ENCODE measurements around the gene TRIO.

Gene TRIO

GRCh38 chr5:14121552-14121951 lies 21.6 kb upstream of the TRIO start:
- DNase-seq (ENCODE audit: low read depth, low spot score): no peak

GRCh38 chr5:14122089-14122488 lies 21.1 kb upstream of the TRIO start:
- H3K27ac ChIP-seq: no peak overlapping the region
- no peak for DNase-seq (ENCODE audit: low read depth, low spot score)

More at GRCh38 chr5:14121552-14121951, 21.6 kb upstream of the TRIO start:
- no peak overlapping the region for H3K27ac ChIP-seq

GRCh38 chr5:14123551-14123950 lies 19.6 kb upstream of the TRIO start:
- H3K27ac ChIP-seq: no peak overlapping the region
- no peak for DNase-seq (ENCODE audit: low read depth, low spot score)

- DNase-seq (ENCODE audit: low read depth, low spot score): no peak
- no peak overlapping the region for H3K27ac ChIP-seq
These were observed 19.1 kb upstream of the TRIO start for GRCh38 chr5:14123974-14124482.

GRCh38 chr5:14125262-14125661 lies 17.9 kb upstream of the TRIO start:
- H3K27ac ChIP-seq: no peak overlapping the region

GRCh38 chr5:14127587-14127986 lies 15.6 kb upstream of the TRIO start:
- H3K27ac ChIP-seq: no peak overlapping the region
- no peak for DNase-seq (ENCODE audit: low read depth, low spot score)

More at GRCh38 chr5:14125262-14125661, 17.9 kb upstream of the TRIO start:
- no peak for DNase-seq (ENCODE audit: low read depth, low spot score)

- DNase-seq (ENCODE audit: low read depth, low spot score): no peak
These were observed 15.1 kb upstream of the TRIO start for GRCh38 chr5:14128079-14128478.

GRCh38 chr5:14129123-14129522 lies 14.0 kb upstream of the TRIO start:
- H3K27ac ChIP-seq: no peak overlapping the region
- no peak for DNase-seq (ENCODE audit: low read depth, low spot score)

More at GRCh38 chr5:14128079-14128478, 15.1 kb upstream of the TRIO start:
- H3K27ac ChIP-seq: no peak overlapping the region

GRCh38 chr5:14131855-14132503 lies 11.2 kb upstream of the TRIO start:
- no peak overlapping the region for H3K27ac ChIP-seq
- DNase-seq (ENCODE audit: low read depth, low spot score): no peak

DNA sequence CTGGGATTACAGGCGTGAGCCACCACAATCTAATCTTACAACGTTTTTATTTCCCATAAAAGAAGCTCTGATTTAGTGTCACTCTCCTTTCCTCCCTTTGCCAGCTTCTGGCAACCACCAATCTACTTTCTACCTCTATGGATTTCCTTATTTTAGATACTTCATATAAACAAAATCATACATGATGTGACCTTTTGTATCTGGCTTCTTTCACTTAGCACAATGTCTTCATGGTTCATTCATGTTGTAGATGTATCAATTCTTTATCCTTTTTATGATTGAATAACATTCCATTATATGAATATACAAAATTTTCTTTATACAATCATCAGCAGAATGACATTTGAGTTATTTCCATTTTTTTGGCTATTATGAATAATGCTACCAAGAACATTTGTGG lies 9.7 kb upstream of the TRIO start:
- DNase-seq (ENCODE audit: low read depth, low spot score): no peak
- H3K27ac ChIP-seq: no peak overlapping the region

DNA sequence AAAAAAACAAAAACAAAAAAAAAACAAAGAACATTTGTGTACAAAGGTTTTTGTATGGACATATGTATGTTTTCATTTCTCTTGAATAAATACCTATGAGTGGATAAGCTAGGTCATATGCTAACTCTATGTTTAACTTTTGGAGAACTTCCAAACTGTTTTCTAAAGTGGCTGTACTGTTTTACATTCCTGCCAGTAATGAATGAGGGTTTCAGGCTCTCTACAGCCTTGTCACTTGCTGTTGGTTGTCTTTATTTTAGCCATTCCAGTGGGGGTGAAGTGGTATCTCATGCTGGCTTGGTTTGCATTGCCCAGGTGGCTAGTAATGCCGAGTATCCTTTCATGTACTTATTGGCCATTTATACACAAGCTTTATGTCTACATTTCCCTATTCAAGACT lies 9.1 kb upstream of the TRIO start:
- no peak overlapping the region for H3K27ac ChIP-seq
- DNase-seq (ENCODE audit: low read depth, low spot score): no peak

DNA sequence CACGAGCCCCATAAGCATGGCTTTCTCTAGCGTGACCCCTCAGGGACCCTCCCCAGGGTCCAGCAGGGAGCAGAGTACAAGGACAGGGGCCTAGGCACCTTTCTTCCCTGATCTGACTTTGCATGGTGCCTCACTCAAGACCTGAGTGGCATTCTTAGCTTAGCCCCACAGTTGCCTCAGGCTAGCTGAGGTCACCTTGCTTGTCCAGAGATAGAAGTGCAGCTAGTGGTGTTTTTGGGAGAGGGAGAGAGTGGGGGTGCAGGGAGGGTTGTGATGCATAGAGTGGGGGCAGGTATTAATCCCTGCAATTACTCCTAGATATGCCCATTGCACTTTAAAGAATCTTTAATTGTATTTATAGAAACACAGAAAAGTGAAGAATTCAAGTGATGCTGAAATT lies 8.4 kb upstream of the TRIO start:
- H3K27ac ChIP-seq: no peak overlapping the region
- no peak for DNase-seq (ENCODE audit: low read depth, low spot score)

- DNase-seq (ENCODE audit: low read depth, low spot score): no peak
These were observed 7.5 kb upstream of the TRIO start for GRCh38 chr5:14135621-14136020.

GRCh38 chr5:14136228-14136627 lies 6.9 kb upstream of the TRIO start:
- no peak for DNase-seq (ENCODE audit: low read depth, low spot score)

More at GRCh38 chr5:14135621-14136020, 7.5 kb upstream of the TRIO start:
- no peak overlapping the region for H3K27ac ChIP-seq

DNA sequence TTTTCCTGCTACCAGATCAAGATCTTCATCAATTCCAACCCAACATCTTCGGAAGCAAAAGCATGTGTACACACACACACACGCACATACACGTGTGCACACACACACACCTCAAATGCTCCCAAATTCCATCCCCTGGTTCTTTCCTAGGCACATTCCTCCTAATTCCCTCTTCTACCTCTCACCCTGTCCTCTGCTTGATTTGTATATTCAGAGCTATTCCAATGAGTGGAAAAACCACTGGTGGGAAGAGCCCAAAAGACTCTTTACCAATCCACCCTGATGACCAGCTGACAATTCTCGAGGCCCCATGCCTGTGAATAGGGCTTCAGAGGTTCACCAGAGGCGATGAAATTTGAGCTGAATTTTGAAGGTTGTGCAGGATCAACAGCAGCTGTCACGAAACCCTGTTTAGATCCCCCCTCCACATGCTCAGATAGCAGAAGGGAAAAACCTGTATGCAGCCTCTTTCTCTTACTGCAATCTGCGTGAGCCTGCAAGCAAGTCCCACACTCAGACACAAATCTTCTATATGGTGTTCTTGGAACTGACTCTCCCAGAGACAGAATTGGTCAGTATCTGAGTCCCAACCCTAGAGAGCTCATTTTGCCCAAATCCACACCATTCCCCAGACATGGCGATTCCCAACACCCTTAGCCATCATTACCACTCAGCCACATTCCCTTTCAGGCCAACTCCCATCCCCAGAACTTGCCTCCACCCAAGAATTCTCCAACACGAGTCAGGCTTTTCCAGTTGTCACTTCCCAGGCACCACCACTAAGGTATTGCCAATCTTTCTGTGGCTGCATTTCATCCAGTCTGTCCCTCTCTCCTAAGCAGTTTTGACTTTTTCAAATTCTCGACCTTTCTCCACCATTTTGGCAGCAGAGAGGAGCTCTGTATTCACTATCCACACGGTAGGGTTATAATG lies 4.3 kb upstream of the TRIO start:
- no peak for DNase-seq (ENCODE audit: low read depth, low spot score)
- H3K27ac ChIP-seq: no peak overlapping the region

More at GRCh38 chr5:14136228-14136627, 6.9 kb upstream of the TRIO start:
- no peak overlapping the region for H3K27ac ChIP-seq

GRCh38 chr5:14141764-14142163 lies 1.4 kb upstream of the TRIO start:
- H3K27ac ChIP-seq: no peak overlapping the region
- no peak for DNase-seq (ENCODE audit: low read depth, low spot score)

DNA sequence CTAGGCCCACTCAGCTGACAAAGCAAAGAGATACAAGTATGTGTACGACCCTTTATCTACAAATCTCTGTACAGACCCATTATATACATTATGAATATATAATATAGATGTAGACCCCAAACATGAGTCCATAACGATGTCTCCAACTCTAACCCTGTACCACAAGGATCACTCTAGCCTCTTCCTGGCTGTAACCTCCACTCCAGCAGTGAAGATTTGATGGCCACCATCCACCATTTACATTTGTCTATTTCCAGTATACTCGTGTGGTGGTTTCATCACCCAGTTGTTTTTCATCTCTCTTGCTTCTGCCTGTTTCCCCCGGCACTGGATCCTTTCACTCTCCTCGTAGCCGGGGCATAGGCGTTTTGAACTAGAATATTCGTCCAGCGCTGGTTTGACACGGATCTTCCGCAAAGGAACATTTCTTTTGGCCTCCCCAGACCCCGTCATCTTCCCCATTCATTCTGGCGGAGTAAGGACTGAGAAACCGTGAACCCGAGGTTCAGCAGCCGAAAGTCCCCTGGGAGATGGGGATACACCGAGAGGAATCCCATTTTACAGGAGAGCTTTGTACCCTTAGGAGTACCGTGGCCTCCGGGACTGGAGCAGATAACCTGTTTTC lies 828 bp upstream of the TRIO start:
- no peak for DNase-seq (ENCODE audit: low read depth, low spot score)
- peak overlapping the region; percentile 92 for H3K27ac ChIP-seq

DNA sequence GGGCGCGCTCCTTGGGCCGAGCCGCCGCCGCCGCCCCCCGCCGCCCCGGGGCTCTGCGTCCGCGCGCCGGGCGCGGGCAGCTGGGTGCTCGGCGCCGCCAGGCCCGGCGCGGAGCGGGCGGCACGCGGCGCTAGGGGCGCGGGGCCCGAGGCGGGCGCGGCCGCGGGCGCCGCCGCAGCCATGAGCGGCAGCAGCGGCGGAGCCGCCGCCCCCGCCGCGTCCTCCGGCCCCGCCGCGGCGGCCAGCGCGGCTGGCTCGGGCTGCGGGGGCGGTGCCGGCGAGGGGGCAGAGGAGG lies 351 bp downstream of the TRIO start:
- peak overlapping the region; percentile 92 for H3K27ac ChIP-seq
- DNase-seq (ENCODE audit: low read depth, low spot score): no peak

DNA sequence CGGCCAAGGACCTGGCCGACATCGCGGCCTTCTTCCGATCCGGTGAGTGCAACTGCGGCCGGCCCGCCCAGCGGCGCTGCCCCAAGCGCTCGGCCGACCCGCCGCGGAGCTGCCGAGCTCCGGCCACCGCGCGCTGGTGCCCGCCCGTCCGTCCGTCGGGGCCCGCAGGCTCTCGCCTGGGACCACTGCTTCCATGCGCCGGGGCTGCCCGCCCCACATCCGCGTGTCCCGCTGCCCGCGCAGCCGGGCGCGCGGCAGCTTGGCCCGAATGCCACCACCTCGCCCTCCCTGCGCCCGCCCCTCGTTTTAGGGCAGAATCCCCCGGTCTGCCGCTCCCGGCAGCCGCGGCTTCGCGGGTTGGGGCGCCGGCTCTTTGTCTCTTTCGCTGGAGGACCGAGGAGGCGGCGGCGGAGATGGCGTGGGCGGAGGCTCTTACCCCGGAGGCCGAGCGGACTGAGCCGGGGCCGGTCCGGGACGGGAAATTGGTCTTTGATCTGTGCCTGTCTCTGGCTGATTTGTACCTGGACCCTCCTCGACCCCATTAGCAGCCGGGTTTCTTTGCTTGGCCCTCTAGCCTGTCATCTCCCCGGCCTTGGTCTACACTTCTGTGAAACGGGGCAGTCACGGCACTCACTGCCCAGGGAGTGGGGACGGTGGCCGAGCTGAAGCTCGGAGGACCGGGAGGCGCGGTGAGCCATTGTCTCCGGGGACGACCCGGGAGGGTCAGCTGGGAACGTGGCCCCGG lies 871 bp downstream of the TRIO start:
- peak overlapping the region; percentile 92 for H3K27ac ChIP-seq
- DNase-seq (ENCODE audit: low read depth, low spot score): no peak
